A673 (cell line): ENCODE measurements around the gene TRIM40. TPM values are rescaled to one million over a fixed set of nuclear protein-coding genes. Genes with fewer than 3 reads are reported as not detected.

Source experiments
- BruUV-seq: library from RNA; stranded (reverse); fragments of 400-500 nt; replicated peaks from 2 replicates; lab custom pipeline; 2021; lab: Mats Ljungman, UMichigan
- CTCF ChIA-PET: fragments of 300-600 bp; sonication (Branson Sonifier 250); formaldehyde crosslinking; loops from one replicate; lab custom pipeline; 2022; ENCODE audit warnings: antibody characterized with exemption; lab: Charles Lee
- POLR2A ChIA-PET: fragments of 300-600 bp; sonication (Branson Sonifier 250); formaldehyde crosslinking; loops from one replicate; lab custom pipeline; 2022; ENCODE audit warnings: antibody characterized with exemption; ENCODE audit not compliant: low non-redundant PET; lab: Charles Lee
- DNase-seq: peaks from one replicate; pipeline ENCODE4 v3.0.0-alpha.2; 2015; ENCODE audit warnings: low spot score
- H3K27ac ChIP-seq: fragments of 200-600 bp; sonication (generic); 2 replicates; pipeline ENCODE4 v1.5.1; 2016; ENCODE audit warnings: mixed run types, low read depth, mild to moderate bottlenecking, mixed read lengths, antibody characterized with exemption, low read length; ENCODE audit not compliant: poor library complexity, severe bottlenecking
- H3K27me3 ChIP-seq: fragments of 200-600 bp; sonication (generic); replicated peaks from 2 replicates; pipeline ENCODE4 v1.6.1; 2017; ENCODE audit warnings: mixed run types, low read depth, mild to moderate bottlenecking, mixed read lengths, antibody characterized with exemption, low read length; ENCODE audit not compliant: insufficient read depth, poor library complexity
- H3K36me3 ChIP-seq: fragments of 200-600 bp; sonication (generic); 2 replicates; pipeline ENCODE4 v1.6.1; 2016; ENCODE audit warnings: mixed run types, mild to moderate bottlenecking, mixed read lengths, antibody characterized with exemption, low read length; ENCODE audit not compliant: insufficient read depth, poor library complexity, severe bottlenecking
- H3K4me1 ChIP-seq: fragments of 200-600 bp; sonication (generic); 2 replicates; pipeline ENCODE4 v1.6.1; 2017; ENCODE audit warnings: mixed run types, mild to moderate bottlenecking, mixed read lengths, antibody characterized with exemption, low read length; ENCODE audit not compliant: insufficient read depth, poor library complexity, severe bottlenecking
- H3K4me3 ChIP-seq: fragments of 200-600 bp; sonication (generic); 2 replicates; pipeline ENCODE4 v1.5.1; 2016; ENCODE audit warnings: low read depth, mixed run types, mild to moderate bottlenecking, mixed read lengths, low read length; ENCODE audit not compliant: poor library complexity, severe bottlenecking
- H3K9me3 ChIP-seq: fragments of 200-600 bp; sonication (generic); 2 replicates; pipeline ENCODE4 v1.6.1; 2016; ENCODE audit warnings: mixed run types, low read depth, mild to moderate bottlenecking, mixed read lengths, antibody characterized with exemption, low read length; ENCODE audit not compliant: poor library complexity, severe bottlenecking
- CTCF ChIP-seq: fragments of 300-800, 200-600 bp; sonication (generic); conservative IDR thresholded peaks from 2 replicates; pipeline ENCODE4 v1.5.1; 2017; ENCODE audit warnings: low read depth, mild to moderate bottlenecking, antibody characterized with exemption, low read length, moderate library complexity, mixed read lengths
- EZH2 ChIP-seq: fragments of 200-600 bp; sonication (generic); IDR thresholded peaks from 2 replicates; pipeline ENCODE4 v1.6.1; 2017; ENCODE audit warnings: borderline replicate concordance, low read depth, mild to moderate bottlenecking, mixed read lengths, antibody characterized with exemption, low read length; ENCODE audit not compliant: poor library complexity, severe bottlenecking
- intact Hi-C: fragments of 100-400 bp; cut with micrococcal nuclease; formaldehyde crosslinking; loops from one replicate; pipeline ENCODE4 v1.10.0; 2022; ENCODE audit not compliant: unreplicated experiment
- total RNA-seq: library from RNA; stranded (reverse); gene quantifications from 2 replicates; pipeline ENCODE4 v1.2.3, GENCODE V29; 2021

TRIM40 gene
- total RNA-seq, 1 experiment from 2014 or later, result not detected

GRCh38 chr6:30101444-30102413 lies 34.2 kb upstream of the TRIM40 start:
- no peaks in the 10 kb centered on the region for H3K9me3 ChIP-seq
- BruUV-seq, result no TSS peak
- H3K4me1 ChIP-seq, result peaks cover 18% of the 10 kb centered on the region
- H3K4me3 ChIP-seq, result peak overlapping the region; percentile 48
- CTCF ChIA-PET, result interaction anchor here (1.0 kb wide), 1 partner anchor 30 kb away, joined by 8 read pairs; no protein-coding TSS in a partner anchor
- peak; percentile 89 for DNase-seq
- POLR2A ChIA-PET, result interaction anchor here (0.6 kb wide), 1 partner anchor 8 kb away, joined by 3 read pairs; no protein-coding TSS in a partner anchor
- peaks cover 51% of the 10 kb centered on the region for H3K27me3 ChIP-seq
- intact Hi-C loops, result loop anchor here (5.0 to 10.0 kb wide), 2 partner anchors 34 to 293 kb away; partner anchors contain the start of gene PPP1R11
- TF ChIP-seq CTCF, result peak; percentile 32; the same call in 1 of the 2 replicates
- TF ChIP-seq EZH2, result no peak
- no peaks in the 10 kb centered on the region for H3K36me3 ChIP-seq
- H3K27ac ChIP-seq, result peak overlapping the region; percentile 29

GRCh38 chr6:30102414-30102969 lies 33.4 kb upstream of the TRIM40 start:
- Histone ChIP-seq H3K36me3 (no peaks in the 10 kb centered on the region), H3K4me1 (peaks cover 18% of the 10 kb centered on the region), H3K4me3 (peak overlapping the region; percentile 48), H3K27me3 (peaks cover 44% of the 10 kb centered on the region), H3K9me3 (no peaks in the 10 kb centered on the region), H3K27ac (peak overlapping the region; percentile 29)
- no TSS peak for BruUV-seq
- ChIA-PET POLR2A (interaction anchor here (0.7 kb wide), 1 partner anchor 264 kb away, joined by 3 read pairs; no protein-coding TSS in a partner anchor), CTCF (interaction anchor here (1.0 to 2.6 kb wide), 4 partner anchors 11 to 43 kb away, joined by 3 to 47 read pairs (median 6); no protein-coding TSS in a partner anchor)
- TF ChIP-seq CTCF (no peak), EZH2 (no peak)
- intact Hi-C loops, result loop anchor here (5.0 to 10.0 kb wide), 2 partner anchors 35 to 292 kb away; partner anchors contain the start of gene PPP1R11
- DNase-seq, result peak; percentile 74
